Stimulated activated CD8-positive, alpha-beta memory T cell treated with anti-CD3 and anti-CD28 coated beads, Interleukin-12 subunit alpha, Interleukin-12 subunit beta, amount 100 ng/mL, for 1 hour (primary cell): ENCODE data around the gene RMI2.
"Not testable (repeated sequence)": the region's sequence is repeated elsewhere in the genome, so short reads cannot be mapped to it uniquely, and the experiment has no call there.

ENCODE experiments used
- DNase-seq: peaks from one replicate; pipeline ENCODE4 v3.0.0-alpha.2; 2020; ENCODE audit warnings: low read depth

RMI2 gene

GRCh38 chr16:11354733-11355574 lies 9.7 kb downstream of the RMI2 start:
- no peak for DNase-seq

- DNase-seq: no peak
These were observed 10.6 kb downstream of the RMI2 start for GRCh38 chr16:11355862-11356261.

- DNase-seq: peak; percentile 40
These were observed 11.5 kb downstream of the RMI2 start for GRCh38 chr16:11356573-11357331.

- DNase-seq: no peak
These were observed 13.3 kb downstream of the RMI2 start for GRCh38 chr16:11358531-11358930.

GRCh38 chr16:11359370-11359769 lies 14.1 kb downstream of the RMI2 start:
- DNase-seq: no peak

- no peak for DNase-seq
These were observed 15.5 kb downstream of the RMI2 start for GRCh38 chr16:11360641-11361373.

GRCh38 chr16:11361701-11362451 lies 16.6 kb downstream of the RMI2 start:
- DNase-seq: no peak

GRCh38 chr16:11363927-11364258 lies 18.6 kb downstream of the RMI2 start:
- DNase-seq: no peak

GRCh38 chr16:11367483-11367906 lies 22.2 kb downstream of the RMI2 start:
- no peak for DNase-seq

GRCh38 chr16:11370084-11370931 lies 25.0 kb downstream of the RMI2 start:
- no peak for DNase-seq

GRCh38 chr16:11370932-11371279 lies 25.6 kb downstream of the RMI2 start:
- DNase-seq: not testable (repeated sequence)

GRCh38 chr16:11372073-11372828 lies 27.0 kb downstream of the RMI2 start:
- no peak for DNase-seq

- DNase-seq: no peak
These were observed 27.6 kb downstream of the RMI2 start for GRCh38 chr16:11372829-11373306.

- no peak for DNase-seq
These were observed 29.0 kb downstream of the RMI2 start for GRCh38 chr16:11374255-11374654.

GRCh38 chr16:11377154-11377553 lies 31.9 kb downstream of the RMI2 start:
- DNase-seq: no peak

GRCh38 chr16:11378951-11379350 lies 33.7 kb downstream of the RMI2 start:
- DNase-seq: not testable (repeated sequence)

- DNase-seq: no peak
These were observed 34.2 kb downstream of the RMI2 start for GRCh38 chr16:11379420-11379819.

- no peak for DNase-seq
These were observed 35.6 kb downstream of the RMI2 start for GRCh38 chr16:11380836-11381235.

- DNase-seq: no peak
These were observed 38.4 kb downstream of the RMI2 start for GRCh38 chr16:11383481-11384183.
